ENCODE results near the gene MRPL41.
"Not testable (repeated sequence)": the region's sequence is repeated elsewhere in the genome, so short reads cannot be mapped to it uniquely, and the experiment has no call there.

Gene MRPL41

GRCh38 chr9:137551264-137552021 is at the start of gene MRPL41:
Gene MRPL41, plus strand, starts transcription at chr9:137551879. Its CDS starts 203 bp downstream, at chr9:137552082.
- peak; percentile 46 for DNase-seq (ENCODE audit: low read depth)

GRCh38 chr9:137502008-137502911 is 49.4 kb upstream of the MRPL41 start:
- no peak for DNase-seq (ENCODE audit: low read depth)

GRCh38 chr9:137504432-137504777 is 47.3 kb upstream of the MRPL41 start:
- DNase-seq (ENCODE audit: low read depth) = no peak

- DNase-seq (ENCODE audit: low read depth) = no peak
Observed at GRCh38 chr9:137505421-137506140, 46.1 kb upstream of the MRPL41 start.

GRCh38 chr9:137506274-137506673 is 45.4 kb upstream of the MRPL41 start:
- no peak for DNase-seq (ENCODE audit: low read depth)

- DNase-seq (ENCODE audit: low read depth) = no peak
Observed at GRCh38 chr9:137506702-137507171, 44.9 kb upstream of the MRPL41 start.

GRCh38 chr9:137509198-137509597 is 42.5 kb upstream of the MRPL41 start:
- no peak for DNase-seq (ENCODE audit: low read depth)

- not testable (repeated sequence) for DNase-seq (ENCODE audit: low read depth)
Observed at GRCh38 chr9:137511126-137511525, 40.6 kb upstream of the MRPL41 start.

- no peak for DNase-seq (ENCODE audit: low read depth)
Observed at GRCh38 chr9:137511758-137512463, 39.8 kb upstream of the MRPL41 start.

- DNase-seq (ENCODE audit: low read depth) = not testable (repeated sequence)
Observed at GRCh38 chr9:137513136-137513535, 38.5 kb upstream of the MRPL41 start.

- not testable (repeated sequence) for DNase-seq (ENCODE audit: low read depth)
Observed at GRCh38 chr9:137513801-137514570, 37.7 kb upstream of the MRPL41 start.

GRCh38 chr9:137514691-137515337 is 36.9 kb upstream of the MRPL41 start:
- DNase-seq (ENCODE audit: low read depth) = no peak

GRCh38 chr9:137515338-137515724 is 36.3 kb upstream of the MRPL41 start:
- no peak for DNase-seq (ENCODE audit: low read depth)

- no peak for DNase-seq (ENCODE audit: low read depth)
Observed at GRCh38 chr9:137516144-137516917, 35.3 kb upstream of the MRPL41 start.

- DNase-seq (ENCODE audit: low read depth) = not testable (repeated sequence)
Observed at GRCh38 chr9:137518661-137519459, 32.8 kb upstream of the MRPL41 start.

- no peak for DNase-seq (ENCODE audit: low read depth)
Observed at GRCh38 chr9:137519553-137519952, 32.1 kb upstream of the MRPL41 start.

GRCh38 chr9:137520614-137521404 is 30.9 kb upstream of the MRPL41 start:
- no peak for DNase-seq (ENCODE audit: low read depth)
